Measurements from ENCODE around the gene JPH3.

DNA sequence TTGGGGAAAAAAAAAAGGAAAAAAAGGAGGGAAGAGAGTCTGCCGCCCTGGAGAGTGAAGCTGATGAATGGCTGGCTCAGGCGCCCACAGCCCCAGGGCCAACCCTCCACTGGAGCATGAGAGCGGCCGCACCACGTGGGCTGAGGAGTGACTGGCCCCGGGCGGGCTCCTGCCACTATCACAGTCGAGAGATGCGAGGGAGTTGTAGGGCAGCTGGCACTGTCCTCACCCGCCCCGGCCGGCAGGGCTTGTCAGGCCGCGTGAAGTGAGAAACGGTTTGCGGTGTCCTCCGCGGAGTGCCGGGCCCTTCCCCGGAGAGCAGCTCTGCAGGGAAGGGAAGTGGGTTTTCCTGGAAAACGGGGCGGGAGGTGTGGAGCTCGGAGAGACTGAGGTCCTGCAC lies 45.9 kb downstream of the JPH3 start:
- TF ChIP-seq, protein P1, sequence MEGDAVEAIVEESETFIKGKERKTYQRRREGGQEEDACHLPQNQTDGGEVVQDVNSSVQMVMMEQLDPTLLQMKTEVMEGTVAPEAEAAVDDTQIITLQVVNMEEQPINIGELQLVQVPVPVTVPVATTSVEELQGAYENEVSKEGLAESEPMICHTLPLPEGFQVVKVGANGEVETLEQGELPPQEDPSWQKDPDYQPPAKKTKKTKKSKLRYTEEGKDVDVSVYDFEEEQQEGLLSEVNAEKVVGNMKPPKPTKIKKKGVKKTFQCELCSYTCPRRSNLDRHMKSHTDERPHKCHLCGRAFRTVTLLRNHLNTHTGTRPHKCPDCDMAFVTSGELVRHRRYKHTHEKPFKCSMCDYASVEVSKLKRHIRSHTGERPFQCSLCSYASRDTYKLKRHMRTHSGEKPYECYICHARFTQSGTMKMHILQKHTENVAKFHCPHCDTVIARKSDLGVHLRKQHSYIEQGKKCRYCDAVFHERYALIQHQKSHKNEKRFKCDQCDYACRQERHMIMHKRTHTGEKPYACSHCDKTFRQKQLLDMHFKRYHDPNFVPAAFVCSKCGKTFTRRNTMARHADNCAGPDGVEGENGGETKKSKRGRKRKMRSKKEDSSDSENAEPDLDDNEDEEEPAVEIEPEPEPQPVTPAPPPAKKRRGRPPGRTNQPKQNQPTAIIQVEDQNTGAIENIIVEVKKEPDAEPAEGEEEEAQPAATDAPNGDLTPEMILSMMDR (IDR thresholded peaks at IDR 0.05) = no peak
- TF ChIP-seq POLR2AphosphoS5 (IDR thresholded peaks at IDR 0.05) = no peak

Data from gastroesophageal sphincter (tissue), 3 donors.